Tibial artery (tissue), 4 donors: ENCODE results near the gene BIRC3.

Source experiments
- DNase-seq, 2 donors: peaks; one replicate each; pipeline ENCODE4 v3.0.0-alpha.2; 2019
- H3K27ac ChIP-seq, 2 donors: fragments of 200-600 bp; sonication (generic) in 1 of 2; 1 replicate in 1 of 2; 2 replicates in 1 of 2; pipeline ENCODE4 v1.5.1; 2018 to 2019; ENCODE audit warnings: mild to moderate bottlenecking in 1 of 2
- H3K27me3 ChIP-seq, 2 donors: fragments of 200-600 bp; sonication (generic) in 1 of 2; one replicate each; pipeline versions ENCODE4 v1.5.1 to v1.6.0; 2016 to 2019
- H3K36me3 ChIP-seq, 3 donors: fragments of 200-600 bp; sonication (generic) in 2 of 3; one replicate each; pipeline ENCODE4 v1.5.1; 2016 to 2019; ENCODE audit warnings: mild to moderate bottlenecking in 2 of 3
- H3K4me1 ChIP-seq, 4 donors: fragments of 200-600 bp; sonication (generic) in 2 of 4; 1 replicate in 3 of 4; 2 replicates in 1 of 4; pipeline ENCODE4 v1.5.1; 2016 to 2019
- H3K4me3 ChIP-seq, 2 donors: fragments of 200-600 bp; sonication (generic) in 1 of 2; 1 replicate in 1 of 2; 2 replicates in 1 of 2; pipeline ENCODE4 v1.5.1; 2018 to 2019; ENCODE audit warnings: mild to moderate bottlenecking in 2 of 2
- H3K9me3 ChIP-seq, 3 donors: fragments of 200-600 bp; sonication (generic) in 1 of 3; one replicate each; pipeline ENCODE4 v1.5.1; 2016 to 2019
- CTCF ChIP-seq, 2 experiments: fragments of 200-600 bp in 1 of 2; fragments of 450-650 bp in 1 of 2; IDR thresholded peaks; one replicate each; pipeline ENCODE4 v1.5.1; 2017 to 2019; ENCODE audit warnings: antibody characterized with exemption in 2 of 2, mild to moderate bottlenecking in 1 of 2, moderate library complexity in 1 of 2
- intact Hi-C: fragments of 100-400 bp; cut with DNase I; formaldehyde crosslinking; loops from one replicate; pipeline ENCODE4 v1.15.0; 2023; ENCODE audit warnings: low total_unique reads

Gene BIRC3

DNA sequence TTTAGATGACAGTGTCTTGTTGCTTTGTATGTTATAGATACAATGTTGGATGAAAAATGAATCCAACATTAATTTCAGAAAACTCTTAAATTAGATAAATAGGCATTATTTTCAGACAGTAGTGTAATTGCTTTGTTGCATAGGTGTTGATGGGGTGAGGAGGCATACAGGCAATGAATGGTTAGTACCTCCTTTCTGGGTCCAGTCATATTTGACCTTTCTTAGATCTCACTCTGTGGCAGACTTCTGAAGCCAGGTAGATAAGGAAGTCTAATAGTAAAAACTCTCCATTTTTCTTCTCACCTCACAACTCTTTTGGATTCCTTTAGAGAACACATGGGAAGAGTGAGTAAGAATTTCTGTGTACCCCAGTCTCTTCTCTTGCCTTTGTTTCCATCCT lies 61.5 kb downstream of the BIRC3 start:
- Histone ChIP-seq H3K4me3 (no peak overlapping the region), H3K27me3 (no peaks in the 10 kb centered on the region), H3K27ac (no peak overlapping the region), H3K36me3 (peaks cover 39 to 53% (median 51%) of the 10 kb centered on the region in 3 donors), H3K4me1 (no peaks in the 10 kb centered on the region), H3K9me3 (no peaks in the 10 kb centered on the region)
- no peak for TF ChIP-seq CTCF (IDR thresholded peaks at IDR 0.05)
- intact Hi-C loops, result no loop called here
- no peak for DNase-seq

DNA sequence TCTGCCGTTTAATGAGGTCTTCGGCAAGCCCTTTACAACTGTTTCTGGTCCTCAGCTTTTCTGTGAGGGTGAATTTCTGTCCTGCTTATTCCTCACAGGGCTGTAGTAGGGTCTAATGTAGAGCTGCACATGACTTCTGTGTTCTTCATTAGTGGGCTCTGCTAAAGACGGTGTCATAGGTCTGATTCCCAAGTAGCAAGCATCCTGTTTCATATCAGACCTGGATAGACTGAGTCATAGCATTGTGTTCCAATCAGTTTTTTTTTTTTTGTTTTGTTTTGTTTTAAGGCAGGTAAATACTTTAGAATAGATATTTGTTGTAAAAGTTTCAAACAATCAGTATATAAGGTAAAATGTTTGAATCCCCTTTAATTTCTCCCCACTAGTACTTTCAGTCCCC lies 65.1 kb downstream of the BIRC3 start:
- intact Hi-C loops, result no loop called here
- Histone ChIP-seq H3K27ac (no peak overlapping the region), H3K4me3 (no peak overlapping the region), H3K9me3 (no peaks in the 10 kb centered on the region), H3K36me3 (peaks cover 35 to 64% (median 64%) of the 10 kb centered on the region in 3 donors), H3K4me1 (no peaks in the 10 kb centered on the region), H3K27me3 (no peaks in the 10 kb centered on the region)
- no peak for DNase-seq
- no peak for TF ChIP-seq CTCF (IDR thresholded peaks at IDR 0.05)

DNA sequence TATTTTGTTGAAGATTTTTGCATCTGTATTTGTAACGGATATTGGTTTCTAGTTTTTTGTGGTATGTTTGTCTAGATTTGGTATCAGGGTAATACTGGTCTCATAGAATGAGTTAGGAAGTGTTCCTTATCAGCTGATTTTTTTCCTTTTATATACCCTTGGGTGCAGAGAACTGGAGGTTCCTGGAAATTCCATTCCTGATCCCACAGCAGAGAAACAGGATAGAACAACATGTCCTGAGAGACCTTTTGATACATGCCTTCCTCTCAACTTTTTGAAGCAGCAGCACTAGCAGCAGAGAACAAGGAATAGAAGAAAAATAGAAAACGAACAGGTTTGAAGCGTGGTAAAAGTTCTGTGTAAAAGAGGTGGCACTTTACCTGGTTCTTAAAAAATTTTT lies 66.6 kb downstream of the BIRC3 start:
- no peaks in the 10 kb centered on the region for H3K9me3 ChIP-seq

DNA sequence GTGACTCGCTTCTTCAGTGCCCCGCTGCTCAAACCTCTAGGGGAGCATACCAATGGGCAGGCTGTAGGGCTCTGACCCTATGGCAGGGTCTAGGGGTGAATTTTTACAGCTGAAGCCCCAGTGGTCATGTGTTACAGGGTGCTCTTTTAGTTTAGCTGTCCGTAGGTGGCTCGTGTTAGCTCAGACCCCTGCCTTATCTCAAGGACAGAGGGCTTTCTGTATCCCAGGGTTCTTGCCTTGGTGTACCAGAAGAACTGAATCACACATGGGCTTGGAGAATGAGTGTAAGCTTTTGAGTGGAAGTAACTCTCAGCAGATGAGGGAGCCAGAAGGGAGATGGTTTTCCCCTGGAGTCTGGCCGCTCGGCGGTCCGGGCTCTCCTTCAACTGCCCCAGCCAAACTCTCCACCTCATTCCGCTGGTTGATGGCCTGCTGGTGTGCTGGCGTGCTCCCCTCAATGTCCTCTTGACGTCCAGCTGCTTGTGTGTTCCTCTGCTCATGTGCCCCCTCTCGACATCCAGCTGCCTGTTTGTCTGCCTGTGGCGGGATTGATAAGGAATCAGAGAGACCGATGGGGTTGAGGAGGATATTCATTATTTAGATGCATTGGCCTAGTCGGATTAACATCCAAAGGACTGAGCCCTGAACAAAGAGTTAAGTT lies 67.3 kb downstream of the BIRC3 start:
- Histone ChIP-seq H3K27me3 (no peaks in the 10 kb centered on the region), H3K9me3 (no peaks in the 10 kb centered on the region), H3K4me3 (no peak overlapping the region), H3K4me1 (no peaks in the 10 kb centered on the region), H3K27ac (no peak overlapping the region), H3K36me3 (peaks cover 28 to 61% (median 47%) of the 10 kb centered on the region in 3 donors)
- no peak for TF ChIP-seq CTCF (IDR thresholded peaks at IDR 0.05)
- intact Hi-C loops, result no loop called here
- no peak for DNase-seq

More for the DNA sequence above, 66.6 kb downstream of the BIRC3 start:
- H3K4me3 ChIP-seq, result no peak overlapping the region
- intact Hi-C loops, result no loop called here
- DNase-seq, result no peak
- no peak overlapping the region for H3K27ac ChIP-seq
- no peak for TF ChIP-seq CTCF (IDR thresholded peaks at IDR 0.05)
- H3K27me3 ChIP-seq, result no peaks in the 10 kb centered on the region
- H3K4me1 ChIP-seq, result no peaks in the 10 kb centered on the region
- peaks cover 29 to 61% (median 50%) of the 10 kb centered on the region in 3 donors for H3K36me3 ChIP-seq

GRCh38 chr11:102385085-102386007 lies 68.1 kb downstream of the BIRC3 start:
- Histone ChIP-seq H3K27me3 (no peaks in the 10 kb centered on the region), H3K4me1 (no peaks in the 10 kb centered on the region), H3K27ac (no peak overlapping the region), H3K9me3 (no peaks in the 10 kb centered on the region), H3K4me3 (no peak overlapping the region), H3K36me3 (peaks cover 21 to 59% (median 41%) of the 10 kb centered on the region in 3 donors)
- no peak for DNase-seq
- TF ChIP-seq CTCF (IDR thresholded peaks at IDR 0.05), result no peak
- intact Hi-C loops, result no loop called here
